NCI-H345 (cell line): ENCODE measurements around the gene IKZF5.

Experiments
- DNase-seq: peaks from one replicate; lab custom pipeline; 2025; lab: John Stamatoyannopoulos, UW

IKZF5 gene

DNA sequence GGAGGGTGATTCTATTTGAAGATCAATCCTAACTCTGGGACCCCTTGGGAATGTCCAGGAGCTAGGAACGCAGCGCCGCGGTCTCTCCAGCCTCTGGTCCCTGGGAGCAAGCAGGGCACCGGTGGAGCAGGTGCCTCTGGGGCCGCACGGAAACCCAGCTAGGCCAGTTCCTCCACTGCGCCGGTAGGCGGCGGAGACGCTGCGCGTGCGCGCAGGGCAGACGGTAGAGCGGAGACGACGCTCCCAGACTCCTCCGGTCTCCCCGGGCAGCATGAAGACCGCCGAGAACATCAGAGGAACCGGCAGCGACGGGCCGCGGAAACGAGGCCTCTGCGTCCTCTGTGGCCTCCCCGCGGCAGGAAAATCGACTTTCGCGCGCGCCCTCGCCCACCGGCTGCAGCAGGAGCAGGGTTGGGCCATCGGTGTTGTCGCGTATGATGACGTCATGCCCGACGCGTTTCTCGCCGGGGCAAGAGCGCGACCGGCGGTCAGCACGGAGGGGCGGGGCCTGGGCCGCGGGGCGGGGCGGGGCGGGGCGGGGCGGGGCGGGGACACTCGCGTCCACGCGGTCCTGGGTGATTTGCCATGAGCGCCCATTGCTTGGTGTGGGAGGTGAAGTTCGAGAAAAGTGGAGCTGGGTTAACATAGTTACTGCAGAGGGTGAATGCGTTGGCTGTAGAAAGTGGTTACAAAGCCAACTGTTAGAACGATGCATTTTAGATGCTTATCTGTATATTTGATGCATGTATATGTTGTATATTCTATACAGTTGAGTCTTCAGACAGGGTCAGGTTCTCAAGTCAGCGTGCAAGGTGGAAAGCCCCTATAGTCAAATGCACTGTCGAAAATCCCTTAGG is 28.2 kb downstream of the IKZF5 start, which contains the start of gene PSTK:
Gene PSTK, plus strand, starts transcription at position 193 of the 857 bp plus-strand sequence. Its CDS starts 79 bp downstream, at position 272.
- peak; percentile 84 for DNase-seq

DNA sequence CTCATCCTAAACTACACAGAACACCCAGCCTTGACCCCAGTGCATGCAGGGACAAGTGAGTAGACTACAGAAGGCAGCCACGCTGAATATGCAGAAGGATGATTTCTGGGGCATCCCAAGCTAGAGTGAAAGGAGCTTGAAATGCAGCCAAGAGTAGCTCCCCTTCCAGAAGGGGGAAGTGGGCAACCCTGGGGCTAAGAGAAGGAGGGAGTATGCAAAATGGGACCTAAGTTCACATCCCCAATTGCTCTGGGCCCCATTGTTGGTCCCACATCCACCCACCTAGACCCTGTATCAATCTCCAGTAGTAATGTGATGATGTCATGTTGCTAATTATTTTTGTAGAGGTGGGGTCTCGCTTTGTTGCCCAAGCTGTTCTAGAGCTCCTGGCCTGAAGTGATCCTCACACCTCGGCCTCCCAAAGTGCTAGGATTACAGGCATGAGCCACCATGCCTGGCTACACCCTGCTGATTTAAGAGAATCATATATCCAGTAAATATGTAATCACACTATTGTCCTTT is 34.0 kb downstream of the IKZF5 start:
- no peak for DNase-seq

- peak; percentile 5 for DNase-seq
Measured at GRCh38 chr10:122974023-122974422, 34.6 kb downstream of the IKZF5 start.

GRCh38 chr10:122968698-122969097 is 39.9 kb downstream of the IKZF5 start:
- no peak for DNase-seq

- DNase-seq, result no peak
Measured at GRCh38 chr10:122966879-122967278, 41.7 kb downstream of the IKZF5 start.

DNA sequence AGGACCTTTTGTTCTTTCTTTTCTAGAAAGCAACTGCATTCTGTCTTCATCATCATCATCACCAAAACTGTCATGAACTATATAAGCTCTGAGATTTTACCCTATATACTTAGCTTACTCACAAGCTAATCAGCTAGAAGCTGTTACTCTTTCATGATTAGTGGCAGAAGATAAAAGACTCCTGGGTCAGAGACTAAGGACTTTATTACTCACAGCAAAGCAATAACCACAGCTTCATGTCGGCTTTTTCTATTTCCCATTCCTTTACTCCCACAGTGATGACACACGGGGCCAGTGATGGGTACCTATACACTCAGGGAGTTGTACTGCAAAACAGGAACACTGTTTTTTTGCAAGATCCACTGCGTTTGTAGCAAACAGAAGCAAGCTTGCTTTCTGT is 46.2 kb downstream of the IKZF5 start:
- no peak for DNase-seq

GRCh38 chr10:122957474-122957873 is 51.1 kb downstream of the IKZF5 start:
- DNase-seq, result no peak

DNA sequence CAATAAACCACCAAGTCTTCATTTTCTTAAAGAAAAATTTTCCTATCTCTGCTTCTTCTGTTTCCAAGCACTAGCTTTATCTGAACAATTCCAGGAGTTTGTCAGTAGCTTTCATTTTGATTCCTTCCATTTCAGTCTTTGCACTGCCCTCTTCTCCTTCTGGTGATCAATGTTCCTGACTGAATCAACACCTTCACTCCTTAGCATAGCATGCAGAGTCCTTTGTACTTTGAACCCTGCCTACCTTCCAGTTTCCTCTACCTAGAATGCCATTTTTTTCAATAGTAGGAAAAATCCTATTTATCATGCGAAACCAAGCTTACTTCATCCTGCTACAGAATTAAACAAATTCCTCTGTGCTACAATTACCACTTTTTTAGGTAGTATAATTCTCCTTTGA is 52.7 kb downstream of the IKZF5 start:
- DNase-seq, result no peak

DNA sequence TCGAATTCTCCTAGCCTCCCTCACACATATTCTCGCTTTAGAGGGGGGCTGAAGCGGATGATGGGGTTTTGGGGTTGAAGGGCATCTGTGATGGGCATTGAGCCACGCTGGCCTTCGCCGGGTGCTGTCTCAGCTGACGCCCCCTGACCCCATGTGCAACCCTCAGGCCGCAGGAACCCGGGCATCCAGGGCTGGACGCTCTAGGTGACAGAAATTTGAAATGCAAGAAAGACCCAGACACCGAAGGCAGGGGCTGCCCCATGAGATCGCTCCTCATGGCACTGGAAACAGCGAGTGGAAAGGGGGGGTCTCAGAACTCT is 53.9 kb downstream of the IKZF5 start:
- DNase-seq, result no peak

DNA sequence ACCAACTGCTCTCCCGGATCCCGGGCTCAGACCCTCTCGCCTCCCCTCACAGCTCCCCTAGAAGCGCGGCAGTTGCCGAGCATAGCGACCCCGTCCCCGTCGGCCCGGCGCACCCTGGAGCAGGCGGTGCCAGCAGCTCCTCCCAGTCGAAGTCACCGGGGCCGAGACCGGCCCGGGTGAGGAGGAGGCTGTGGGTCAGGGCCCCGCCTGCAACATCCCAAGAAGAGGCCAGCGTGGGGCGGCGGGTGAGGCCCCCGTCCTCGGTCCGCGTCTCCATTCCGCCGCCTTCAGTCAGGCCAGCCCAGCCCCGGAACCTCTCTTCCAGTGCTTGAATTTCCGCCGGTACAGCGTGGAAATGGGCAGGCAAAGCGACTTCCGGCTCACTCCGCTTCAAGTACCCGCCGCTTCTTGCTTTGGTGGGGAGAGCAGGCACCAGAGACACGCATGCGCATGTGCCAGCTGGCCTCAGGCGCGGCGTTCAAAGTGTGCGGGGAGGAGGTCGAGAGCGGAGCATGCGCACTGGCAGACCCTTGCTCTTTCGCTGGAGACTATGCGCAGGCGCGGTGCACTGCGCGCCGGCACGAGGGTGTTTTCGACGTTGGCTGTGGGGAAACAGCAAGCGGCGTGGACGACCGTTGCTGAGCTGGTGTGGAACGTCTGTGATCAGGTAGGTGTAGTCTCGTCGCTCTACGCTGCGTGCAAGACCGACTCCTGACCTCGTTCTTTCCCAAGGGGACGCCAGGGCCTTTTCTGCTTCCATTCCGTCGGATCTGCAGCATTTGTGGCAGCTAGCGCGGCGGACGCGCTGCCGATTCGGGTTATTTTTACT is 54.5 kb downstream of the IKZF5 start, which contains the start of gene C10orf88:
Gene C10orf88, minus strand, starts transcription at position 326 of the 829 bp plus-strand sequence. Its CDS starts 49 bp downstream, at position 277.
- DNase-seq, result peak; percentile 96

DNA sequence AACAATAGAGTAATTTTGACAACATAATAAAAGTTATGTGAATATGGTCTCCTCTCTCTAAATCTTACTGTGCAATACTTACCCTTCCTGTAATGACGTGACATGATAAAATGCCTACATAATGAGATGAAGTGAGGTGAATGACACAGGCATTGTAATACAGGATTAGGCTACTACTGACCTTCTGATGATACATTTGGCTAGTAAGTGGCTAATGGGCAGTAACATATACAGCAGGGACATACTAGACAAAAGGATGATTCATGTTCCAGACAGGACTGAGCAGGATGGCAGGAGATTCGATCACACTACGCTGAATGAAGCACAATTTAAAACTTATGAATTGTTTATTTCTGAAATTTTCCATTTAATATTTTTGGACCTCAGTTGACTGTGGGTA is 59.3 kb downstream of the IKZF5 start:
- no peak for DNase-seq
